ENCODE results near the gene ZMYND8.
A peak's percentile ranks its signal among the peaks of the same experiment; 100 is the strongest.

Gene ZMYND8

DNA sequence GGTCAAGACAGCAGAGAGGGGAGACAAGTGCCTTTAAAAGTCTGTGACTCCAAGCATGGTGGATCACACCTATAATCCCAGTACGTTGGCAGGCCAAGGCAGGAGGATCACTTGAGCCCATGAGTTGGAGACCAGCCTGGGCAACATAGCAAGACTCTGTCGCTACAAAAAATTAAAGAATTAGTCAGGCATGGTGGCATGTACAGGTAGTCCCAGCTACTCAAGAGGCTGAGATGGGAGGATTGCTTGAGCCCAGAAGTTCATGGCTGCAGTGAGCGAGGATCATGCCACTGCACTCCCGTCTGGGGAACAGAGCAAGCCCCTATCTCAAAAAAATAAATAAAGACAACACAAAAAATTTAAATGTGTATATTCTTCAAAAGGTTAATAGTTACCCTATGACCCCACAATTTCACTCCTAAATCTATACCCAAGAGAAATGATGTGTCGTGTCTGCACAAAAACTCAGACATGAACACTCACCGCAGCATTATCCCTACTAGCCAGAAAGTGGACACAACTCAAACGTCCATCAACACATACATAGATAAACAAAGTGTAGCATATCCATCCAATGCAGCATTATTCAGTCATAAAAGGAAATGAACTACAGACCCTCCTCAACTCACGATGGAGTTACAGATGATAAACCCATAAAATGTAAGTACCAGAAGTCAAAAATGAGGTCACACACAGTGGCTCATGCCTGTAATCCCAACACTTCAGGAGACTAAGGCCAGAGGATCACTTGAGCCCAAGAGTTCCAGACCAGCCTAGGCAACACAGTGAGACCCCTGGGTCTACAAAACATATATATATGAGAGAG, 23.9 kb downstream of the ZMYND8 start:
- no peak overlapping the region for H3K27ac ChIP-seq (ENCODE audit: low read depth, low read length)
- peaks cover under 1 to 11% of the 10 kb centered on the region in 2 donors for H3K36me3 ChIP-seq (ENCODE audit: control insufficient read depth in 1 of 2, insufficient read depth in 2 of 2, low read length in 2 of 2)
- no peaks in the 10 kb centered on the region for H3K27me3 ChIP-seq (ENCODE audit: control insufficient read depth in 1 of 2, insufficient read depth in 2 of 2, low read length in 2 of 2)
- no peak overlapping the region for H3K4me3 ChIP-seq (ENCODE audit: low read depth in 1 of 2, low read length in 2 of 2)
- peaks cover 33 to 59% of the 10 kb centered on the region in 2 donors for H3K4me1 ChIP-seq (ENCODE audit: control insufficient read depth in 1 of 2, insufficient read depth in 2 of 2, low read length in 2 of 2)
- peak overlapping the region in 1 of 2 donors; percentile 30 for H3K9ac ChIP-seq (ENCODE audit: low read depth in 1 of 2, low read length in 2 of 2)
- no peaks in the 10 kb centered on the region for H3K9me3 ChIP-seq (ENCODE audit: control insufficient read depth in 1 of 2, low read length in 2 of 2)

DNA sequence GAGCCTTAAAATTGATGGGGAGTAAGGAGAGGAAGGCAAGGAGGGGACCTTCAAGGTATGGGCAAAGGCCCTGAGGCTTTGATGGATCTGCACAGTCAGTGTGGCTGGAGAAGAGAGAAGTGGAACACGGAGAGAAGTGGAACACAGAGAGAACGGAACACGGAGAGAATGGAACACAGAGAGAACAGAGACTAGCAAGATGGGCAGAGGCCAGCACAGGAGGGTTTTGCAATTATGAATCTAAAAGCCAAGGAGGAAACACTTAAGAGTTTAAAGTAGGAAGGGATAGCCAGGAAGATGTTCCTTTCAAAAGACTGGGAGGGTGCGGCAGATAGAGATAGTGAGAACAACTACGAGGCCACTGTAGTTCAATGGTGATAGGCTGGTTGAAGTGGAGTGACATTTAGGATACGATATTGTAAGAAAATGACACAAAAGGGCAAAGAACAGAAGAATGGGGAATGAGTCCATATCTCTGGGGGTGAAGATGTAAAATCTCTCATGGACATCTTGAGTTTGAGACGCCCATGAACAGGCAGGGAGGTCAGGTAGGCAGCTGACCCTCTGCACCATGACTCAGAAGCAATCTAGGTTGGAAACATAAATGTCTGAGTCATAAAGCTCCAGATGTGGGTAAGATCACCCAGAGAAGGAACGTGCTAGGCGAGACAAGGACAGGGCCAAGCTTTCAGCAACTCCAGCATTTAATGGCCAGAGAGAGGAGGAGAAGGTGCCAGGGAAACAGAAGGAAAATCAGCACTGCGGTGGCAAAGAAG, 25.4 kb downstream of the ZMYND8 start:
- Histone ChIP-seq H3K9ac (ENCODE audit: low read depth in 1 of 2, low read length in 2 of 2) (no peak overlapping the region), H3K27ac (ENCODE audit: low read depth, low read length) (peak overlapping the region; percentile 44), H3K9me3 (ENCODE audit: control insufficient read depth in 1 of 2, low read length in 2 of 2) (no peaks in the 10 kb centered on the region), H3K27me3 (ENCODE audit: control insufficient read depth in 1 of 2, insufficient read depth in 2 of 2, low read length in 2 of 2) (no peaks in the 10 kb centered on the region), H3K4me3 (ENCODE audit: low read depth in 1 of 2, low read length in 2 of 2) (no peak overlapping the region), H3K36me3 (ENCODE audit: control insufficient read depth in 1 of 2, insufficient read depth in 2 of 2, low read length in 2 of 2) (peaks cover 0 to 7% of the 10 kb centered on the region in 2 donors), H3K4me1 (ENCODE audit: control insufficient read depth in 1 of 2, insufficient read depth in 2 of 2, low read length in 2 of 2) (peaks cover 30 to 55% of the 10 kb centered on the region in 2 donors)

GRCh38 chr20:47330071-47330470, 26.4 kb downstream of the ZMYND8 start:
- H3K4me1 ChIP-seq (ENCODE audit: control insufficient read depth in 1 of 2, insufficient read depth in 2 of 2, low read length in 2 of 2): peaks cover 23 to 45% of the 10 kb centered on the region in 2 donors
- no peak overlapping the region for H3K27ac ChIP-seq (ENCODE audit: low read depth, low read length)
- H3K9me3 ChIP-seq (ENCODE audit: control insufficient read depth in 1 of 2, low read length in 2 of 2): no peaks in the 10 kb centered on the region
- H3K9ac ChIP-seq (ENCODE audit: low read depth in 1 of 2, low read length in 2 of 2): no peak overlapping the region
- H3K4me3 ChIP-seq (ENCODE audit: low read depth in 1 of 2, low read length in 2 of 2): no peak overlapping the region
- H3K27me3 ChIP-seq (ENCODE audit: control insufficient read depth in 1 of 2, insufficient read depth in 2 of 2, low read length in 2 of 2): no peaks in the 10 kb centered on the region
- H3K36me3 ChIP-seq (ENCODE audit: control insufficient read depth in 1 of 2, insufficient read depth in 2 of 2, low read length in 2 of 2): peaks cover 0 to 3% of the 10 kb centered on the region in 2 donors

- Histone ChIP-seq H3K27ac (ENCODE audit: low read depth, low read length) (no peak overlapping the region), H3K9ac (ENCODE audit: low read depth in 1 of 2, low read length in 2 of 2) (no peak overlapping the region), H3K36me3 (ENCODE audit: control insufficient read depth in 1 of 2, insufficient read depth in 2 of 2, low read length in 2 of 2) (peaks cover 0 to 3% of the 10 kb centered on the region in 2 donors), H3K27me3 (ENCODE audit: control insufficient read depth in 1 of 2, insufficient read depth in 2 of 2, low read length in 2 of 2) (no peaks in the 10 kb centered on the region), H3K9me3 (ENCODE audit: control insufficient read depth in 1 of 2, low read length in 2 of 2) (no peaks in the 10 kb centered on the region), H3K4me3 (ENCODE audit: low read depth in 1 of 2, low read length in 2 of 2) (no peak overlapping the region), H3K4me1 (ENCODE audit: control insufficient read depth in 1 of 2, insufficient read depth in 2 of 2, low read length in 2 of 2) (peaks cover 19 to 37% of the 10 kb centered on the region in 2 donors)
Measured at GRCh38 chr20:47328129-47328528, 28.4 kb downstream of the ZMYND8 start.

- Histone ChIP-seq H3K27ac (ENCODE audit: low read depth, low read length) (no peak overlapping the region), H3K36me3 (ENCODE audit: control insufficient read depth in 1 of 2, insufficient read depth in 2 of 2, low read length in 2 of 2) (no peaks in the 10 kb centered on the region), H3K4me1 (ENCODE audit: control insufficient read depth in 1 of 2, insufficient read depth in 2 of 2, low read length in 2 of 2) (peaks cover 21 to 34% of the 10 kb centered on the region in 2 donors)
Measured at GRCh38 chr20:47327711-47328110, 28.8 kb downstream of the ZMYND8 start.

GRCh38 chr20:47326658-47327268, 29.7 kb downstream of the ZMYND8 start:
- H3K4me1 ChIP-seq (ENCODE audit: control insufficient read depth in 1 of 2, insufficient read depth in 2 of 2, low read length in 2 of 2): peaks cover 23 to 34% of the 10 kb centered on the region in 2 donors
- H3K36me3 ChIP-seq (ENCODE audit: control insufficient read depth in 1 of 2, insufficient read depth in 2 of 2, low read length in 2 of 2): no peaks in the 10 kb centered on the region
- H3K27me3 ChIP-seq (ENCODE audit: control insufficient read depth in 1 of 2, insufficient read depth in 2 of 2, low read length in 2 of 2): no peaks in the 10 kb centered on the region
- H3K4me3 ChIP-seq (ENCODE audit: low read depth in 1 of 2, low read length in 2 of 2): no peak overlapping the region
- no peak overlapping the region for H3K27ac ChIP-seq (ENCODE audit: low read depth, low read length)
- H3K9ac ChIP-seq (ENCODE audit: low read depth in 1 of 2, low read length in 2 of 2): no peak overlapping the region
- H3K9me3 ChIP-seq (ENCODE audit: control insufficient read depth in 1 of 2, low read length in 2 of 2): no peaks in the 10 kb centered on the region

More at GRCh38 chr20:47327711-47328110, 28.8 kb downstream of the ZMYND8 start:
- Histone ChIP-seq H3K9ac (ENCODE audit: low read depth in 1 of 2, low read length in 2 of 2) (no peak overlapping the region), H3K9me3 (ENCODE audit: control insufficient read depth in 1 of 2, low read length in 2 of 2) (no peaks in the 10 kb centered on the region), H3K4me3 (ENCODE audit: low read depth in 1 of 2, low read length in 2 of 2) (no peak overlapping the region), H3K27me3 (ENCODE audit: control insufficient read depth in 1 of 2, insufficient read depth in 2 of 2, low read length in 2 of 2) (no peaks in the 10 kb centered on the region)

GRCh38 chr20:47325242-47325641, 31.3 kb downstream of the ZMYND8 start:
- Histone ChIP-seq H3K36me3 (ENCODE audit: control insufficient read depth in 1 of 2, insufficient read depth in 2 of 2, low read length in 2 of 2) (no peaks in the 10 kb centered on the region), H3K27me3 (ENCODE audit: control insufficient read depth in 1 of 2, insufficient read depth in 2 of 2, low read length in 2 of 2) (no peaks in the 10 kb centered on the region), H3K9ac (ENCODE audit: low read depth in 1 of 2, low read length in 2 of 2) (no peak overlapping the region), H3K9me3 (ENCODE audit: control insufficient read depth in 1 of 2, low read length in 2 of 2) (no peaks in the 10 kb centered on the region), H3K4me3 (ENCODE audit: low read depth in 1 of 2, low read length in 2 of 2) (no peak overlapping the region), H3K4me1 (ENCODE audit: control insufficient read depth in 1 of 2, insufficient read depth in 2 of 2, low read length in 2 of 2) (peaks cover 23 to 35% of the 10 kb centered on the region in 2 donors), H3K27ac (ENCODE audit: low read depth, low read length) (no peak overlapping the region)

DNA sequence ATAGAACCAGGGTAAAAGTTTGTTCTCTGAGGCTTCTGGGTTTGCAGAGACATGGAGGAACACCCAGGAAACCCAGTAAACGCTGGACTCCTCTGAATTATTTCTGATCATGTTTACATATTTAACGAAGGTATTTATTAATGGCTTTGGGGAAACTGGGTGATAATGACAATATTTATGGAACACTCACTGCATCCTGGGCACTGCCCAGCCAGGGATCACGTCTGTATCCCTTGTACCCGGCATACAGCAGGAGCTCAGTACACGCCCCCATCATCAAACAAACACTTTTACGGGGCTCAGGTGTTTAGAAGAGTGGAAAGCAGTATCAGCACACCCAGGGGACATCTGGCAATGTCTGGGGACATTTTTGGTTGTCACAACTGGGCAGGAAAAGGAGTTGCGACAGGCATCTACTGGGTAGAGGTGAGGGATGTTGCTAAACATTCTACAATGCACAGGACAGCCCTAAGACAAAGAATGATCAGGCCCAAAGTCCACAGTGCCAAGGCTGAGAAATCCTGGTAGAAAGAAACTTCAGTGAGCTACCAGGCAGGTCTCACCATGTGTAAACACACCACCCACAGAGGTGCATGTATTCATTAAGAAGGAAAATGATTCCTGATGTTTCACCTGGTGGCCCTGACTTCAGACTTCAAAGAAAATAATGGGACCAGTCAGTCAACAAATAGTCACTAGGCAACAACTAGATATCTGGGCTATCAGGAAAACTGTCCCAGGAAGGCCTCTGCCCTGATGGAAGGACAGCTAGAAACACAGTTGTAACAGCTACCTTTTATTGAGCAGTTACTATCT, 35.3 kb downstream of the ZMYND8 start:
- Histone ChIP-seq H3K4me1 (ENCODE audit: control insufficient read depth in 1 of 2, insufficient read depth in 2 of 2, low read length in 2 of 2) (peaks cover 51 to 59% of the 10 kb centered on the region in 2 donors), H3K27ac (ENCODE audit: low read depth, low read length) (peak overlapping the region; percentile 59), H3K36me3 (ENCODE audit: control insufficient read depth in 1 of 2, insufficient read depth in 2 of 2, low read length in 2 of 2) (no peaks in the 10 kb centered on the region), H3K9me3 (ENCODE audit: control insufficient read depth in 1 of 2, low read length in 2 of 2) (no peaks in the 10 kb centered on the region), H3K4me3 (ENCODE audit: low read depth in 1 of 2, low read length in 2 of 2) (peak overlapping the region in 1 of 2 donors; percentile 16), H3K27me3 (ENCODE audit: control insufficient read depth in 1 of 2, insufficient read depth in 2 of 2, low read length in 2 of 2) (no peaks in the 10 kb centered on the region), H3K9ac (ENCODE audit: low read depth in 1 of 2, low read length in 2 of 2) (no peak overlapping the region)

- Histone ChIP-seq H3K9ac (ENCODE audit: low read depth in 1 of 2, low read length in 2 of 2) (peak overlapping the region; percentile 75 to 80), H3K36me3 (ENCODE audit: control insufficient read depth in 1 of 2, insufficient read depth in 2 of 2, low read length in 2 of 2) (no peaks in the 10 kb centered on the region), H3K4me1 (ENCODE audit: control insufficient read depth in 1 of 2, insufficient read depth in 2 of 2, low read length in 2 of 2) (peaks cover 51 to 67% of the 10 kb centered on the region in 2 donors), H3K4me3 (ENCODE audit: low read depth in 1 of 2, low read length in 2 of 2) (peak overlapping the region; percentile 48 to 55), H3K27me3 (ENCODE audit: control insufficient read depth in 1 of 2, insufficient read depth in 2 of 2, low read length in 2 of 2) (no peaks in the 10 kb centered on the region), H3K9me3 (ENCODE audit: control insufficient read depth in 1 of 2, low read length in 2 of 2) (no peaks in the 10 kb centered on the region), H3K27ac (ENCODE audit: low read depth, low read length) (peak overlapping the region; percentile 94)
Measured at GRCh38 chr20:47319517-47320252, 36.8 kb downstream of the ZMYND8 start.
